ENCODE results near the gene RTL5.

GRCh38 chrX:72146527-72146926 lies 14.8 kb upstream of the RTL5 start:
- TF ChIP-seq POLR2AphosphoS5 (IDR thresholded peaks at IDR 0.05) = no peak
- TF ChIP-seq, protein P1, sequence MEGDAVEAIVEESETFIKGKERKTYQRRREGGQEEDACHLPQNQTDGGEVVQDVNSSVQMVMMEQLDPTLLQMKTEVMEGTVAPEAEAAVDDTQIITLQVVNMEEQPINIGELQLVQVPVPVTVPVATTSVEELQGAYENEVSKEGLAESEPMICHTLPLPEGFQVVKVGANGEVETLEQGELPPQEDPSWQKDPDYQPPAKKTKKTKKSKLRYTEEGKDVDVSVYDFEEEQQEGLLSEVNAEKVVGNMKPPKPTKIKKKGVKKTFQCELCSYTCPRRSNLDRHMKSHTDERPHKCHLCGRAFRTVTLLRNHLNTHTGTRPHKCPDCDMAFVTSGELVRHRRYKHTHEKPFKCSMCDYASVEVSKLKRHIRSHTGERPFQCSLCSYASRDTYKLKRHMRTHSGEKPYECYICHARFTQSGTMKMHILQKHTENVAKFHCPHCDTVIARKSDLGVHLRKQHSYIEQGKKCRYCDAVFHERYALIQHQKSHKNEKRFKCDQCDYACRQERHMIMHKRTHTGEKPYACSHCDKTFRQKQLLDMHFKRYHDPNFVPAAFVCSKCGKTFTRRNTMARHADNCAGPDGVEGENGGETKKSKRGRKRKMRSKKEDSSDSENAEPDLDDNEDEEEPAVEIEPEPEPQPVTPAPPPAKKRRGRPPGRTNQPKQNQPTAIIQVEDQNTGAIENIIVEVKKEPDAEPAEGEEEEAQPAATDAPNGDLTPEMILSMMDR (IDR thresholded peaks at IDR 0.05; ENCODE audit: poor library complexity, severe bottlenecking) = no peak
- TF ChIP-seq, protein P2, sequence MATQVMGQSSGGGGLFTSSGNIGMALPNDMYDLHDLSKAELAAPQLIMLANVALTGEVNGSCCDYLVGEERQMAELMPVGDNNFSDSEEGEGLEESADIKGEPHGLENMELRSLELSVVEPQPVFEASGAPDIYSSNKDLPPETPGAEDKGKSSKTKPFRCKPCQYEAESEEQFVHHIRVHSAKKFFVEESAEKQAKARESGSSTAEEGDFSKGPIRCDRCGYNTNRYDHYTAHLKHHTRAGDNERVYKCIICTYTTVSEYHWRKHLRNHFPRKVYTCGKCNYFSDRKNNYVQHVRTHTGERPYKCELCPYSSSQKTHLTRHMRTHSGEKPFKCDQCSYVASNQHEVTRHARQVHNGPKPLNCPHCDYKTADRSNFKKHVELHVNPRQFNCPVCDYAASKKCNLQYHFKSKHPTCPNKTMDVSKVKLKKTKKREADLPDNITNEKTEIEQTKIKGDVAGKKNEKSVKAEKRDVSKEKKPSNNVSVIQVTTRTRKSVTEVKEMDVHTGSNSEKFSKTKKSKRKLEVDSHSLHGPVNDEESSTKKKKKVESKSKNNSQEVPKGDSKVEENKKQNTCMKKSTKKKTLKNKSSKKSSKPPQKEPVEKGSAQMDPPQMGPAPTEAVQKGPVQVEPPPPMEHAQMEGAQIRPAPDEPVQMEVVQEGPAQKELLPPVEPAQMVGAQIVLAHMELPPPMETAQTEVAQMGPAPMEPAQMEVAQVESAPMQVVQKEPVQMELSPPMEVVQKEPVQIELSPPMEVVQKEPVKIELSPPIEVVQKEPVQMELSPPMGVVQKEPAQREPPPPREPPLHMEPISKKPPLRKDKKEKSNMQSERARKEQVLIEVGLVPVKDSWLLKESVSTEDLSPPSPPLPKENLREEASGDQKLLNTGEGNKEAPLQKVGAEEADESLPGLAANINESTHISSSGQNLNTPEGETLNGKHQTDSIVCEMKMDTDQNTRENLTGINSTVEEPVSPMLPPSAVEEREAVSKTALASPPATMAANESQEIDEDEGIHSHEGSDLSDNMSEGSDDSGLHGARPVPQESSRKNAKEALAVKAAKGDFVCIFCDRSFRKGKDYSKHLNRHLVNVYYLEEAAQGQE (IDR thresholded peaks at IDR 0.05; ENCODE audit: borderline replicate concordance) = no peak
